ENCODE measurements around the gene TPCN1.
A peak's percentile ranks its signal among the peaks of the same experiment; 100 is the strongest.
"Not testable (repeated sequence)": the region's sequence is repeated elsewhere in the genome, so short reads cannot be mapped to it uniquely, and the experiment has no call there.

TPCN1 gene

DNA sequence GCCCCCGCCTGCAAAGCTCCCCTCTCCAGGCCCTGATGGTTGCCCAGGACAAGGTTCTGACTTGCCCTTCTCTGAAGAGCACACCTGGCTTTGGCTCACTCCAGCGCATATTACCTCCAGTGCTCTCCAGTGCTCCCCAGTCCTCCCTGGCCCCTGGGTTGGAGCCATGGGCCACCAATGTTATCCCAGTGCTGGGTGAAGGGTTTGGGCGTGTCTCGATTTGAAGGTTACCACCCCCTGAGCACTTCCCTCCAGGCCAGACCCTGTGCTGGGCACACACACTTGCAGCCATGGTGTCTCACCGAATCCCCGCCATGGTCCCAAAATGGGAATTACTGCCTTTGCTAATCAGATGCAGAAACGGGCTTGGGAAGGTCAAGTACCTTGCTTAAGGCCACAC is 24.7 kb upstream of the TPCN1 start:
- DNase-seq: no peak

DNA sequence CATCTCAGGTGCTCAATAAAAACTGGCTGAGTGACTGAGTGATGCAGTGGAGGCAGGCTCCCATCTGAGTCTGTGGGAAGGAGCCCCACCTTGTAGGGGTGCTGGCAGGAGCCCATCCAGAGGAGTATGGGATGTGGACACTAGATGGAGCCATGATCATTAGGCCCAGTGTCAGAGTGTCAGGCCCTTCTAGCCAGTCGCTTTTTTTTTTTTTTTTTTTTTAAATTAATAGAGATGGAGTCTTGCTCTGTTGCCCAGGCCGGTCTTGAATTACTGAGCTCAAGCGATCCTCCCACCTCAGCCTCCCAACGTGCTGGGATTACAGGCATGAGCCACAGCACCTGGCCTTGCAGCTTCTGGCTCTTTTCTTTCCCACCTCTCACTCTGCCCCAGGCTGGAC is 24.3 kb upstream of the TPCN1 start:
- peak; percentile 36 for DNase-seq

DNA sequence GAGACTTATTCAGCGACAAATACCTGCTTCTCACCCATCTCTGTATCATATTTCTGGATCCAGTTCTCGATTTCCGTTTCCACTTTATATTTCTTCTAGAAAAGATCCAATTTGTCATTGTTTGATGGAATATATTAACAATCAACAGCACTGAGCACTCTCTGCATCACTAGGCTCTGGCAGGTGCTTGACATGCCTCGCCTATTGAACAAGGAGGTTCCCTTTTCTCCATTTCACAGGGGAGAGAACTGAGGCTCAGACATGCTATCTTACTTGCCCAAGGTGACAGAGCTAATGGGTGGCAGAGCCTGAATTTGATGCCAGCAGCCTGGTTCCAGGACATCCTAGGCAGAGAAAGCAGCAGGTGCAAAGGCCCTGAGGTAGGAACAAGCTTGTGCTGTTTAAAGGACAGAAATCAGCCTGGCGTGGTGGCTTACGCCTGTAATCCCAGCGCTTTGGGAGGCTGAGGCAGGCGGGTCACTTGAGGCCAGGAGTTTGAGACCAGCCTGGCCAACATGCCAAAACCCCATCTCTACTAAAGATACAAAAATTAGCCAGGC is 23.7 kb upstream of the TPCN1 start:
- DNase-seq: no peak

DNA sequence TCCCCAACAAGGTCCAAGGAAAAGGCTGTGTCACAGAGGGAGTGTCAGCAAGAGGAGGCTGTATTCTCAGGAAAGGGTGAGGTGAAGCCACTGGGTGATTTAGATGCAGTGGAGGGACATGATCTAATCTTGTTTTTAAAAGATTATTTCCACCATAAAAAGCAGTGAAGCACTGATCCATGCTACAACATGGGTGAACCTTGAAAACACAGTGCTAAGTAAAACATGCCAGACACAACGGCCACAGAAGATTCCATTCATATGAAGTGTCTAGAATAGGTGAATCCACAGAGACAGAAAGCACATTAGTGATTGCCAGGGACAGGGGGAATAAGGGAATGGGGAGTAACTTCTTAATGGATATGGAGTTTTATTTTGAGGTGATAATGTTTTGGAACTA is 23.0 kb upstream of the TPCN1 start:
- DNase-seq: no peak

DNA sequence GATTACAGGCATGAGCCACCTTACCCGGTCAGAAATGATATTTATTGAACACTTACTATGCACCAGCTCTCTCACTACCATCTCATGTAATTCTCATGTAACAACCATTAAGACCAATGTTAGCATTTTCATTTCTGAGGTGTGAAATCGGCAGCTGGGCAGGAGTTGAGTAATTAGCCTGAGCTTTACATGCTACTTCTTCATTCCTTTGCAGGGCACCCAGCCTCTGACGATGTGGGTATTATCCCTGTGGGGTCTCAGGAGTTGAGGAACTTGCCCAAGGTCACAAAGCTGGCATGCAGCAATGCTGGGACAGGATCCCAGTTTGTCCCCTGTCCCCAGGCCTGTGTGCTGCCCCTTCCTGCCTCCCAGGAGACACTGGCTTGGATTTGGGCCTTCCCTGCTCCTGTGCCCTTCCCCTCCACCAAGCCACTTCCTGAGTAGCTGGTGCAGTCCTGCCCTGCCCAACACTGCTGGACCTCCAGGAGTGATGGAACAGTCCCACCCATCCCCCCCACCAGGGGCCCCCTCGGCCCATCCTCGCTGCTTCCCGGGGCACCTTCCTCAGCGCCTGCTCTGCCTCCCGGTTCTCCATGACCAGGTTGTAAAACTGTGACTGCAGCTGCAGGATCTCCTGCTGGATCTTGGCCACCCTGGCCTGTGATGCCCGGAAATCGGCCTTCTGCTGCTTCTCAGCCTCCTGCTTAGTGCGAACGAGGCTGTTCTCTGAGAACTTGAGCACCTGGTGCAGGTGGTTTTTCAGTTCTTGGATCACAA is 21.1 kb upstream of the TPCN1 start:
- no peak for DNase-seq

DNA sequence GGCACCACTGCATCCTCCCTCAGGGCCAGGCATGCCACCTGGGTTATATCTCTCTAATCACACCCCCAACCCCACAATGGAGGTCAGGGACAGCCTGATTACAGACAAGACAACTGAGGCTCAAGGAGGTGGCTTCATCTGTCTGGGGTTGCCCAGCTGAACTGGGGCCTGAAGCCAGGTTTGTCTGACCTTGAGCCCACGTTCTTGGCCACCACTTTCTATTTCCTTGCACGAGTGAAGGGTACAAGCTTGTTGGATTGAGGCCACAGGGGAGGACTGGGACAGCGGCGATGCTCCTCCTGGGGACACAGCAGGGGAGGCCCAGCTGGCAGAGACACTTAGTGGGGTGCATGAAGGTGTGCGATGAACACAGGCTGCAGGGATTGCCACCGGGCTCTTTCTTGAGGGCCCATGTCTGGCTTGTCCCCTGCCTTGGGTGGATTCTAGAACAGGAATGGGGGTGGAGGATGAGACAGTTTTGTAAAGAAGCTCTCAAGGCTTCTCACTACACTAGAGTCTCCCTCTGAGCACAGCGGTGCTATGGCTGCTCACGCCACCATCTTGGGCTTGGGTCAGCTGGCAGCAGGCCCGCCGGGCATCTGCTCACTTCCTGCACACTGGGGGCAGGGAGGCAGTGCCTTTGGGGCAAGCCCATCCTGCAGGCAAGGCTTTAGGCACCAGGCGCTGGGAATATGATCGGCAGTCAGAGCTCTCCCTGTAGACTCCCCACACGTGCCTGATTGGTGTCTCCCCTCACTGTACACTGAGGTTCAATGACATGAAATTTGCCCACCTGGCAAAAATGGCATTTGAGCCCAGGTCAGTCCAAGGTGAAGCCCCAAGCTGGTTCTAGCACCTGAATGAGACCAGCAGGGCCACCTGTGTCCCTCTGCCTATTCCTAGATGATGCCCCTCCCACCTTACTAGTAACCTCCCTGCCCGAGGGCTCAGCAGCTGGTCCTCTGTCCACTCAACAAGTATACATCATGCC is 19.8 kb upstream of the TPCN1 start:
- no peak for DNase-seq

DNA sequence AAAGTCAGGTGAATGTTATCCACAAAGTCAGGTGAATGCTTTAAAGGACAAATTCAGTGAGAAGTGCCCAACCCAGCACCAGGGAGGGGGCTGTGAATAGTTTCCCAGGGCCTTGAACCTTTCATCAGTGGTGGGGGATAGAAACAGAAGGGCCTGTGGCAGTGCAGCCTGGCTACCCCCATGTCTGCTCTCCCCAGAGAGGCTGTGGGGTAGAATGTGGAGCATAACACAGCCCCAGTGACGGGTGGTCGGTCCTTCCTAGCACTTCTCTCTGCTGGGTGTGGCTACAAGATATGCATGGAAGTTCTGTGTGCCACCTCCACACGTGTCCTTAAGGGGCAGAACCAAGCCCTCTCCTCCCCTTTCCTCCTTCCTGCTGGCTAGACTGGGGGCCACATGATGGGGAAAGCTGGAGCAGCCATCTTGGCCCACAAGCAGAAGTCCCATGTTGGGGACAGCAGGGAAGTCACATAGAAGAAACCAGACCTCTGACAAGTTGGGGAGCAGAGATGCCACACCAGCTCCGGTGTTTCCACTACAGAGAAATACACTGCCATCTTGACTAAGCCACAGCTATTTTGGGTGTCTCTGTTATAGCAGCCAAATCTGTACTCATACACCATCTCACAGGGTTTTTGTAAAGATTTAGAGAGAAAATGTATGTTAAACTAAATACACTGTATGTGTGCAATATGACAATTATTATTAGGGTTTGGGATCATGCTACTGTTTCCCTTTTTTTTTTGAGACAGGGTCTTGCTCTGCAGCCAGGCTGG is 18.8 kb upstream of the TPCN1 start:
- no peak for DNase-seq

DNA sequence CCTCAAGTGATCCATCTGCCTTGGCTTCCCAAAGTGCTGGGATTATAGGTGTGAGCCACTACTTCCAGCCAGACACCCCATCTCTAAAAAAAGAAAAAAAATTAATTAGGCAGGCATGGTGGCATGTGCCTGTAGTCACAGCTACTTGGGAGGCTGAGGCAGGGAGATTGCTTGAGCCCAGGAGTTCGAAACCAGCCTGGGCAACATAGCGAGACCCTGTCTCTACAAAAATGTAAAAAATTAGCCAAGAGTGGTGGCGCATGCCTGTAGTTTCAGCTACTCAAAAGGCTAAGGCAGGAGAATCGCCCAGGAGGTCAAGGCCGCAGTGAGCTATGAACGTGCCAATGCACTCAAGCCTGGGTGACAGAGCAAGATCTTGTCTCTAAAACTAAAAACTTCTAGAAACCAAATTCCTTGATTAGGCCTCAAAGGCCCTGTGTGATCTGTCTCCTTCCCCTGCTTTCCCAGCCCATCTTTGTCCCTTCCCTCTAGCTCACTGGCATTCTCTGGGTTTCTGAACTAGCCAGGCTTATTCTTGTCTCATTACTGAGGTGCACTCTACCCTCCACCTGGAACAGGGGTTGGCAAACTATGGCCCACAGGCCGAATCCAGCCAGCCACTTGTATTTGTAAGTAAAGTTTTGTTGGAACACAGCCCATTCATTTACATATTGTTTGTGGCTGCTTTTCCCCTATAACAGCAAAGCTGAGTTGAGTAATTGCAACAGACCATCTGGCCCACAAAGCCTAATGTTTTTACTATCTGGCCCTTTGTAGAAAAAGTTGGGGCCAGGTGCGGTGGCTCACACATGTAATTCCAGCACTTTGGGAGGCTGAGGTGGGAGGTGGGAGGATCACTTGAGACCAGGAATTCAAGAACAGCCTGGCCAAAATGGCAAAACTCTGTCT is 17.2 kb upstream of the TPCN1 start:
- DNase-seq: no peak

DNA sequence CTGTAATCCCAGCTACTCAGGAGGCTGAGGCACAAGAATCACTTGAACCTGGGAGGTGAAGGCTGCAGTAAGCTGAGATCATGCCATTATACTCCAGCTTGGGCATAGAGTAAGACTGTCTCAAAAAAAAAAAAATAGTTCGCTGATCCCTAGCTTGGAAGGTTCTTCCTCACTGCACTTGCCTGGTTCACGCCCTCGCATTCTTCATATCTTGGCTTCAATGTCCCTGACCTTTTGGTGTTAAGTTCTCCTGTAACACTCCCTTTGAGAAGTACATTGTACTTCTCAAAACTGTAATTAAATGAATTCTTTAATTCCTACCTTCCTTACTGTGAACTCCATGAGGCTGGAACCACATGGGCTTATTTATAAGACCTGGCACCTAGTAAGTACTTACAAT is 16.5 kb upstream of the TPCN1 start:
- no peak for DNase-seq

DNA sequence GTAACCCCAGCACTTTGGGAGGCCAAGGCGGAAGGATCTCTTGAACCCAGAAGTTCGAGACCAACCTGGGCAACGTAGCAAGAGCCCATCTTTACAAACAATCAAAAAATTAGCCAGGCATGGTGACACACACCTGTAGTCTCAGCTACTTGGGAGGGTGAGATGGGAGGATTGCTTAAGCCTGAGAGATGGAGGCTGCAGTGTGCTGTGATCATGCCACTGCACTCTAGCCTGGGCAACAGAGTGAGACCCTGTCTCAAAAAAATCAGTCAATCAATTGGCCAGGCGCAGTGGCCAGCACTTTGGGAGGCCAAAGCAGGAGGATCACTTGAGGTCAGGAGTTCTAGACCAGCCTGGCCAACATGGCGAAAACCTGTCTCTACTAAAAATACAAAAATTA is 14.5 kb upstream of the TPCN1 start:
- not testable (repeated sequence) for DNase-seq

DNA sequence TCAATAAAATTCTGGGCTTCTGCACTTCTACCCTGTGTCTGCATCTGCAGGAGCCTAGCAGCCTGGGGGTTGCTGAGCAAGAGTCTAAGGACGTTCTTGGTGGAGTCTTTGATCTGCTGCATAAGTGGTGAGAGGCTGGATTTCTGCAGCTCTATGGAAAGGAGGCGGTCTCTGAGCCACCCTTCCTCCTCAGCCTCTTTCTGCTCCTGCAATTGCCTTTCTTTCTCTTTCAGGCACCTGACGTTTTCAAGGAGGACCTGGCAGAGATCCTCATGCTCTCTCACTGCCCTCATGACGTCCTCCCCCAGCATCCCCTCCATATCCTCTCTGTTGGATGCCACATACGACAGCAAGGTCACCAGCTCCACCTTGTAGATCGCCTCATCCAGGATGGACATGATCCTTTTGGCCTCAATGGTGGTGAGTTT is 13.6 kb upstream of the TPCN1 start:
- no peak for DNase-seq

DNA sequence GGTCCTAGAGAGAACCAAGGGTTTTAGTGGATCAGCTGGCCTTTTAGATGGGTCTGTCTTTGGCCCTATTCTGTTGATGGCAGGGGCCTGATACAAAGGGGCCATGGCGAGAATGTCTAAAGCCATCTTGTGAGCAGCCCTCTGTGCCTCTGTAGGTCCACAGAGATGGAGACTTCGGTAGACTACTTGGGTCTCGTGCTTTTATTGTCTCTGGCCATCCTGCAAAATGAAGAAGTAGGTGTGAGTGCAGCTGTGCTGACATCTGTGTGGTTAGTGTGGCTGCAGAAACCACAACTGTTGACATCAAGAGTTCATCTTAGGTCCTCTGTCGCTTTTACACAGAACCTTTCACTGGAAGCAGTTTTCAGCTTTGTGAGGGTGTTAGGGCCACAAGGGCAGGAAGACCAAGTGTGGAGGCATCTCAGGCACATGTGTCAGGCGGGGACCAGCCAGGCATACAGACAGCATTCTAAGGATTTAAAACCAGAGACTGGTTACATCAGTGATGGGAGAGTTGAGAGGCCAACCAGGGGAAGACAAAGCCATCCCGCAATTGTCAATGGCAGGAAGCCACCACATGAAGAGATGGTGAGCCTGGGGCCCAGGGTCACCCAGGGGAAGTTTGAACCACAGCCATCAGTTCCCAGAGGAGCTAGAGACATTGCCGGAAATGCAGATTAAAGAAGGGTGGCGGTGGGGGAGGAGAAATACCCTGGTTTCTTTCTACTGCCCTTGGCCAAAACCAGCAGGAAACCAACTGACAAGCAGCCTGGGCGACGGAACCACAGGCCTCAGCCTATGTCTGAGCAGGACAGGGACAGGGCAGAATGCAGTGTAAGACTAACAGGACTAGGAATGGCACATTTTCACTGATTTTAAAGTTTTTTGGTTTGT is 13.0 kb upstream of the TPCN1 start:
- DNase-seq: no peak

DNA sequence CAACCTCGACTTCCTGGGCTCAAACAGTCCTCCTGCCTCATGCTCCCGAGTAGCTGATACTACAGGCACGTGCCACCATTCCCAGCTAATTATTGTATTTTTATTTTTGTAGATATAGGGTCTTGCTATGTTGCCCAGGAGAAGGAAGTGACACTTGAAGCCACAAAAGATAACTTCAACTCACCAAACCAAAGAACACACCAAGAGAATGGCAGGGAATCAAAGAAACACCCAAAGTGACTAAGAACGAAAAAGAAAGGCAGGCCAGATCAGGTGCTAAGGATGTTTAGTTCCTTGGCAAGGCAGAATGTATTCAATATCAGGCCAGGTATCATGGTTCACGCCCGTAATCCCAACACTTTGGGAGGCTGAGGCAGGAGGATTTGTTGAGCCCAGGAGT is 10.1 kb upstream of the TPCN1 start:
- no peak for DNase-seq

DNA sequence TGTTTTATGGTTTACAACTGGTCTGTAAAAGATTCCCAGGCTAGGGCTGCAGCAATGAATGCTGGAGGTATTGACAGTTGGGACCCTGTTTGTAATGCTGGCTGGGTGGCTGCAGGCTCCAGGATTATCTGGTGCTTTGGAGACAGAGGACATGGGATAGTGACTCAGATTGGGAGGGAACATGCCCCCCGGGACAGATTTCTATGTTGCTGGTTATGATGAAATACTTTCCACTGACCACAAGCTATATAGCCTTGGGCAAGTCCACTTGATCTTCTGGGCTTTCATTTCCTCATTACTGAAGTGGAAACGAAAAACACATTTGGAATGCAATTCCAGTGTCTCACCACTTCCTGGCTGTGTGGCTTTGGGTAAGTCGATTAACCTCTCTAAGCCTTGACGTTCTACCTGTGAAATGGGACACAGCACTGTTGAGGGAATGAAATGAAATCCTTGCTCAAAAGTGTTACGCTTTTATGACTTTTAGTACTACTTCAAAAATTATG is 6.3 kb upstream of the TPCN1 start:
- DNase-seq: no peak

DNA sequence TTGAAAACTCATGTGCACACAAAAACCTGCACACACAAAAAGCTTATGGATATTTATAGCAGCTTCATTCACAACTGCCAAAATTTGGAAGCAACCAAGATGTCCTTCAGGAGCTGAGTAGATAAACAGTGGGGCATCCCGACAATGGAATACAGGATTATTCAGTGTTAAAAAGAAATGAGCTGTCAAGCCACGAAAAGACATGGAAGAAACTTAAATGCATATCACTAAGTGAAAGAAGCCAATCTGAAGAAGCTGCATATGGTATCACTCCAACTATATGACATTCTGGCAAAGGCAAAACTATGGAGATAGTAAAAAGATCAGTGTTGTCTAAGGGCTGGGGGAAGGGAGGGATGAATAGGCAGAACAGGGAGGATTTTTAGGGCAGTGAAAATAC is 5.2 kb upstream of the TPCN1 start:
- DNase-seq: no peak

DNA sequence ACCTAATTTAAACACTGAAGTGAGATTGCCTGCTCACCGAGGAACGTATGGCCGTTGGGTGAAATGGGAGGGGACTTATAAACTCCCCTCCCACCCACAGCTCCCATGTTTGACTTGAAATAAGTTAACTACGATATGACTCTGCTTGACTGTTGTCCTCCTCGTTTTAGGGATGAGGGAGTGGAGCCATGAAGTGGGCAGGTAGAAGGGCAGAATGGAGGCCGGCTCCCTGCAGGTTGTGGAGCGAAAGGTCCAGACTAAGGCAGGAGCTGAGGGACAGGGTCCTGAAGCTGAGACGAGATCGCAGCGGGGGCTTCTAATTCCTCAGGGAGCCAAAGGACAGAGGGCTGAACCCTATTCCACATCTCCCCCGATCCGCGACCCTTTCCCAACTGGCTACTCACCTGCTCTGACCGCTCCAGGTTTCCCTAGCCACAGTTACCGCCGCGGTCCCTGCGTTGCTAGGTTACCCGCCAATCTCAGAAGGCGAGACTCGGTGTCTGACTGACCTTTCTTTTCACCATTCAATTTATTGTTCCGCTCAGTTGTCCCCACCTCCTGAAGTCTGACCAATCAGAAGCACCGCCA is 577 bp upstream of the TPCN1 start:
- DNase-seq: no peak

DNA sequence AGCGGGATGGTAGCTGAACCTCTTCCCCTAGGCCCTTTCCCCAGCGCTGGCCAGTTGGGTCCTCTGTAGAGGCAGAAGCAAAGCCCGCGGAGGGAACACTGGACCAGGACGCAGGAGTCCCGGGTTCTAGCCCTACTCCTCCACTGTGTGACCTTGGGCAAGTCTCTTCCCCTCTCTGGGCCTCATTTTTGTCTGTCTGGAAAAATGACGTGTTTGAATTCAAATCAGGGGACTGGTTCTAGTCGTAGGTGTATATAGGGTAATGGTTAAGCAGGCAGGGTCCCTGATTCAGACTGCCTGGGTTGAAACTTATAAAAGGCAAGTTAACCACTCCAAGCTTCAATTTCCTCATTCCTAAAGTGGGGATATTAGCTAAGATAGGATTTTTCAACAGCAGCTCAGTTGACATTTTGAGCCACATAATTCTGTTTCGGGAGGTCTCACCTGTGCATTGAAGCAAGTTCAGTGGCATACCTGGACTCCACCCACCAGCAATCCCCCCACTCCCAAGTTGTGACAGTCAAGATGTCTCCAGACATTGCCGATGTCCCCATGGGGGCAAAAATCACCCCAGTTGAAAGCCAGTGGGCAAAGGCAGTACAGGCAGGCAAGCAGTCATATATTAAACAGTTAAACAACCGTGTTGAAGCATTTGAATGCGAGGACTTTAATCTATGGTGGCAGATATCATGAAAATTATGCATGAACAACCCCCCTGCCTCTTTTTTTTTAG is 899 bp downstream of the TPCN1 start:
- DNase-seq: no peak

DNA sequence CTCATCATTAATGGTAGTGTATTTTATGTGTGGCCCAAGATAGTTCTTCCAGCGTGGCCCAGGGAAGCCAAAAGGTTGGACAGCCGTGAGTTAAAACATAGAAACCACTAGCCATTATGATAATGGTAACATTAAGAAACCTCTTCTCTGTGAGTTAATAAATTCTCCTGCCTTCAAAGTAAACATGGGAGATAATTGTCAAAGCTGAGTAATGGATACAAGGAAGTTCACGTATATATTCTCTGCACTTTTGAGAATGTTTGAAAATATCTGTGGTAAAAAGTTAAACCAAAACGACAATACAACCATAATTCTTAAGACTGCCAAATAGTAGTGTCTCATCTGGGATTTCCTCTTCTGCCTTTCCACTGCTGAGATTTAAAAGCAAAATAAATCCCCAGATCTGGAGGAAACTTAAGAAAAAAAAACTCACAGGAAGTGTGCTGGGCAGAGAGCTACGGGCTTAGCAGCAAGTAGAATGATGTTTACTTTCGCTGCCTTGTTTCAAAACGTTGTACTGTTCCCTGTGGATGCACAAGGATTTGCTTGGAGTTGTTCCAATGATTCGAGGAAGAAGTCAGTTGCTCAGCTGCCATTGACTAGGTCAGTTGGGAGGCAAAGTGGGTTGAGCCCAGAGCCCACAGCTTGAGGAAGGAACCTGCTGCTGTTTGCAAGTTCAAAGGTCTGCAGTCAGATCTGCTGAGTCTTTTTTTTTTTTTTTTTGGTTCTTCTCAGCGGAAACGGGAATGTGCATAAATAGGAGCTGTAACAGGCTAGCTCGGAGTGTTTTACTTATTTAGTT is 1.7 kb downstream of the TPCN1 start:
- DNase-seq: peak; percentile 62
